HepG2 (cell line): ENCODE results near the gene TAF12. TPM values are rescaled to one million over a fixed set of nuclear protein-coding genes. Genes with fewer than 3 reads are reported as not detected.

Experiments used
- ATAC-seq: fragments of 200-7000 bp; cut with Tn5 transposase; 3 replicates; pipeline ENCODE4 v1.9.1; 2020; ENCODE audit warnings: mild to moderate bottlenecking, moderate library complexity
- BruUV-seq: library from RNA; stranded (reverse); fragments of 400-500 nt; replicated peaks from 2 replicates; lab custom pipeline; 2021; lab: Mats Ljungman, UMichigan
- CTCF ChIA-PET: fragments of 300-600 bp; formaldehyde crosslinking; extraction: SDS; loops from one replicate; lab custom pipeline; 2021; ENCODE audit warnings: low total read pairs, inconsistent platforms, low intra/inter-chr PET ratio; lab: Yijun Ruan, JAX
- POLR2A ChIA-PET: fragments of 350-600 bp; sonication (Branson Sonifier 250); formaldehyde crosslinking; loops from one replicate; lab custom pipeline; 2020; ENCODE audit warnings: antibody characterized with exemption, inconsistent platforms; lab: Yijun Ruan, JAX
- DNase-seq: peaks from one replicate; pipeline ENCODE4 v3.0.0-alpha.2; 2015; ENCODE audit warnings: low spot score
- FAIRE-seq: peaks from 3 replicates; lab custom pipeline; 2011; peaks lifted over from hg19 to GRCh38; lab: Jason Lieb, UNC
- H2AFZ ChIP-seq: one replicate; pipeline ENCODE4 v1.6.1; 2011; ENCODE audit warnings: low read length, inconsistent platforms
- H3K27ac ChIP-seq: fragments of 300-600 bp; 3 replicates; pipeline ENCODE4 v1.8.0; 2011; ENCODE audit warnings: mixed run types, mild to moderate bottlenecking, mixed read lengths, low read length, inconsistent platforms; ENCODE audit not compliant: insufficient read depth; ENCODE audit errors: extremely low read length
- H3K27me3 ChIP-seq, 2 experiments: fragments of 200-600 bp in 1 of 2; 2 replicates in 1 of 2; 3 replicates in 1 of 2; pipeline versions ENCODE4 v1.6.0 to v1.8.0; 2011; ENCODE audit warnings: low read length in 2 of 2, mild to moderate bottlenecking in 2 of 2, moderate library complexity in 2 of 2, inconsistent platforms in 1 of 2; ENCODE audit not compliant: insufficient read depth in 2 of 2, control insufficient read depth in 1 of 2
- H3K36me3 ChIP-seq, 2 experiments: fragments of 200-600 bp in 1 of 2; replicated peaks in 1 of 2; 2 replicates in 1 of 2; 3 replicates in 1 of 2; pipeline versions ENCODE4 v1.5.1 to v1.8.0; 2011; ENCODE audit warnings: low read length in 2 of 2, inconsistent platforms in 1 of 2; ENCODE audit not compliant: insufficient read depth in 2 of 2, control insufficient read depth in 1 of 2
- H3K4me1 ChIP-seq: 2 replicates; pipeline ENCODE4 v1.5.1; 2012; ENCODE audit warnings: low read length, inconsistent platforms; ENCODE audit not compliant: insufficient read depth
- H3K4me2 ChIP-seq: 2 replicates; pipeline ENCODE4 v1.6.0; 2011; ENCODE audit warnings: low read depth, low read length, inconsistent platforms
- H3K4me3 ChIP-seq, 3 experiments: fragments of 200-600 bp in 1 of 3; sonication (generic), shearing (Covaris generic) in 1 of 3; replicated peaks in 1 of 3; 2 replicates each; pipeline ENCODE4 v1.5.1; 2011 to 2016; ENCODE audit warnings: low read length in 3 of 3, inconsistent platforms in 2 of 3, low read depth in 2 of 3, mild to moderate bottlenecking in 2 of 3, control low read depth in 1 of 3, mixed read lengths in 1 of 3; ENCODE audit not compliant: insufficient read depth in 1 of 3
- H3K79me2 ChIP-seq: one replicate; pipeline ENCODE4 v1.6.1; 2011; ENCODE audit warnings: low read length, inconsistent platforms; ENCODE audit not compliant: insufficient read depth
- H3K9ac ChIP-seq: 2 replicates; pipeline ENCODE4 v1.6.0; 2011; ENCODE audit warnings: mild to moderate bottlenecking, low read depth, low read length, inconsistent platforms; ENCODE audit not compliant: insufficient read depth
- H3K9me3 ChIP-seq: 2 replicates; pipeline ENCODE4 v1.5.1; 2012; ENCODE audit warnings: mild to moderate bottlenecking, low read length
- H4K20me1 ChIP-seq: 2 replicates; pipeline ENCODE4 v1.6.0; 2011; ENCODE audit warnings: inconsistent platforms, mild to moderate bottlenecking, low read length, moderate library complexity; ENCODE audit not compliant: insufficient read depth
- AGO2 ChIP-seq: fragments of 200-400 bp; formaldehyde crosslinking; optimal IDR thresholded peaks from 2 replicates; pipeline ENCODE3; 2017; ENCODE audit warnings: mild to moderate bottlenecking, low read depth, low read length, moderate library complexity
- HNRNPL ChIP-seq: fragments of 200-400 bp; formaldehyde crosslinking; IDR thresholded peaks from 2 replicates; pipeline ENCODE4 v1.6.1; 2017; ENCODE audit warnings: mild to moderate bottlenecking, low read depth, low read length
- ISL2 ChIP-seq: sonication (generic); formaldehyde crosslinking; IDR thresholded peaks from 2 replicates; pipeline ENCODE4 v1.5.0; 2020; ENCODE audit warnings: missing genetic modification reagents
- JUND ChIP-seq: sonication (generic); formaldehyde crosslinking; IDR thresholded peaks from 2 replicates; pipeline ENCODE4 v1.8.0; 2022; ENCODE audit warnings: mild to moderate bottlenecking, missing genetic modification reagents
- KDM5A ChIP-seq: fragments of 200-600 bp; sonication (generic); IDR thresholded peaks from 2 replicates; pipeline ENCODE4 v1.7.0; 2018; ENCODE audit warnings: antibody characterized with exemption, mild to moderate bottlenecking, low read length, borderline replicate concordance
- MZF1 ChIP-seq: sonication (generic); formaldehyde crosslinking; IDR thresholded peaks from 2 replicates; pipeline ENCODE4 v1.8.1; 2023; ENCODE audit warnings: mild to moderate bottlenecking, missing genetic modification reagents, borderline replicate concordance
- NFYB ChIP-seq: sonication (generic); formaldehyde crosslinking; IDR thresholded peaks from 2 replicates; pipeline ENCODE4 v1.4.0; 2020; ENCODE audit warnings: missing genetic modification reagents
- SNAPC5 ChIP-seq: sonication (generic); formaldehyde crosslinking; IDR thresholded peaks from 2 replicates; pipeline ENCODE4 v1.8.1; 2023; ENCODE audit warnings: mild to moderate bottlenecking, missing genetic modification reagents, borderline replicate concordance
- SUZ12 ChIP-seq: fragments of 150-350 bp; IDR thresholded peaks from 2 replicates; pipeline ENCODE4 v1.6.1; 2014; ENCODE audit warnings: low read depth, low read length
- TCF7L2 ChIP-seq: IDR thresholded peaks from 2 replicates; pipeline ENCODE4 v1.6.1; 2011; ENCODE audit warnings: mild to moderate bottlenecking, low read depth, low read length, moderate library complexity
- ZEB1 ChIP-seq: IDR thresholded peaks from 2 replicates; pipeline ENCODE4 v1.6.1; 2012; ENCODE audit warnings: mild to moderate bottlenecking, low read depth, inconsistent platforms; ENCODE audit not compliant: insufficient replicate concordance
- ZNF33A ChIP-seq: sonication (generic); formaldehyde crosslinking; IDR thresholded peaks from 2 replicates; pipeline ENCODE4 v1.5.1; 2020; ENCODE audit warnings: missing genetic modification reagents, mild to moderate bottlenecking, moderate library complexity, borderline replicate concordance
- ZNF501 ChIP-seq: sonication (generic); formaldehyde crosslinking; IDR thresholded peaks from 2 replicates; pipeline ENCODE4 v1.5.1; 2020; ENCODE audit warnings: mild to moderate bottlenecking, moderate library complexity, missing genetic modification reagents
- ZNF891 ChIP-seq: sonication (generic); formaldehyde crosslinking; IDR thresholded peaks from 2 replicates; pipeline ENCODE4 v1.5.0; 2020; ENCODE audit warnings: mild to moderate bottlenecking, missing genetic modification reagents
- WGBS: methylation state at CpG from one replicate; pipeline ENCODE4 v1.1.6; 2017; ENCODE audit warnings: low lambda C conversion rate; 5-methylcytosine and 5-hydroxymethylcytosine counted together
- in situ Hi-C: cut with HindIII; loops from 2 replicates; pipeline ENCODE4 v1.10.0; 2017; ENCODE audit warnings: low pct_unique_long_range_greater_than_20kb; ENCODE audit not compliant: extremely low pct_ligation_motif_present
- intact Hi-C: fragments of 100-400 bp; cut with micrococcal nuclease; formaldehyde crosslinking; loops from one replicate; pipeline ENCODE4 v1.10.0; 2022; ENCODE audit not compliant: unreplicated experiment
- polyA plus RNA-seq, 8 experiments: library from polyadenylated mRNA; depleted of rRNA in 3 of 8; stranded (reverse) in 7 of 8; unstranded in 1 of 8; fragments of >200 nt; fragmentation: Illumina TruSeq in 4 of 8; extraction: Trizol in 4 of 8; gene quantifications; 2 replicates each; pipeline versions ENCODE4 v1.2.1 to v1.2.3, GENCODE V29; 2011 to 2016; ENCODE audit warnings: low read depth in 4 of 8, missing spikeins in 1 of 8, mixed read lengths in 1 of 8; ENCODE audit not compliant: insufficient read depth in 1 of 8
- total RNA-seq, 5 experiments: library from RNA; depleted of rRNA; stranded (reverse); fragments of >200 nt; fragmentation: Illumina TruSeq; extraction: Trizol; gene quantifications; 2 replicates each; pipeline ENCODE4 v1.2.3, GENCODE V29; 2016; ENCODE audit warnings: low read depth in 1 of 5

Gene TAF12
- total and polyA plus RNA-seq, 2 of the 13 experiments (the other 11 are each of a cell fraction or from before 2014, with no cell fraction given), result 16.3 to 17.1 TPM

GRCh38 chr1:28680151-28680550, 37.3 kb upstream of the TAF12 start:
- Histone ChIP-seq H3K4me2 (no peak overlapping the region), H3K79me2 (no peaks in the 10 kb centered on the region), H3K27me3 (no peaks in the 10 kb centered on the region), H3K4me3 (no peak overlapping the region), H2AFZ (no peak overlapping the region), H4K20me1 (no peaks in the 10 kb centered on the region), H3K9ac (no peak overlapping the region), H3K9me3 (no peaks in the 10 kb centered on the region), H3K27ac (no peak overlapping the region), H3K36me3 (peaks cover 0 to 4% of the 10 kb centered on the region in 2 experiments; a peak in 3 of 5 replicates), H3K4me1 (no peaks in the 10 kb centered on the region)
- DNase-seq (no peak), FAIRE-seq (no peak), ATAC-seq (no peak)
- ChIA-PET POLR2A (no interaction called here), CTCF (no interaction called here)
- in situ Hi-C loops (no loop called here), intact Hi-C loops (no loop called here)
- WGBS, result 100% methylated on average over 4 of the region's 4 CpGs
- TF ChIP-seq MZF1 (CRISPR knock-in tag), result no peak
- TF ChIP-seq AGO2, result no peak
- TF ChIP-seq ZNF501 (CRISPR knock-in tag), result no peak
- TF ChIP-seq ZNF891 (CRISPR knock-in tag), result no peak
- no peak for TF ChIP-seq HNRNPL
- no peak for TF ChIP-seq KDM5A
- no peak for TF ChIP-seq TCF7L2
- no peak for TF ChIP-seq JUND
- TF ChIP-seq SNAPC5, result no peak
- no peak for TF ChIP-seq ZNF33A
- no peak for TF ChIP-seq SUZ12
- no peak for TF ChIP-seq ZEB1
- TF ChIP-seq NFYB, result no peak
- TF ChIP-seq ISL2 (CRISPR knock-in tag), result no peak
- BruUV-seq, result no TSS peak
